Germinal center (tissue), 1 donor: ENCODE measurements around the gene LMAN1L.

Experiments
- DNase-seq: peaks from one replicate; pipeline ENCODE4 v3.0.0; 2012; ENCODE audit warnings: mixed read lengths, low spot score

The LMAN1L gene

GRCh38 chr15:74838137-74838516, 25.5 kb downstream of the LMAN1L start:
- no peak for DNase-seq

- DNase-seq, result no peak
Observed at GRCh38 chr15:74838746-74839525, 26.3 kb downstream of the LMAN1L start.

GRCh38 chr15:74839526-74840395, 27.1 kb downstream of the LMAN1L start:
- no peak for DNase-seq

- no peak for DNase-seq
Observed at GRCh38 chr15:74840851-74841775, 28.5 kb downstream of the LMAN1L start.

- no peak for DNase-seq
Observed at GRCh38 chr15:74841891-74842373, 29.3 kb downstream of the LMAN1L start.

- peak; percentile 96 for DNase-seq
Observed at GRCh38 chr15:74842581-74843444, 30.2 kb downstream of the LMAN1L start, which contains the start of gene ULK3. ULK3 (minus strand) TSS chr15:74843156; CDS start chr15:74843105, 51 bp downstream.

- DNase-seq, result no peak
Observed at GRCh38 chr15:74843445-74843828, 30.8 kb downstream of the LMAN1L start.

- no peak for DNase-seq
Observed at GRCh38 chr15:74843891-74844299, 31.3 kb downstream of the LMAN1L start.

- DNase-seq, result no peak
Observed at GRCh38 chr15:74844319-74845207, 31.9 kb downstream of the LMAN1L start.

GRCh38 chr15:74845208-74845568, 32.6 kb downstream of the LMAN1L start:
- no peak for DNase-seq

- no peak for DNase-seq
Observed at GRCh38 chr15:74845581-74845980, 32.9 kb downstream of the LMAN1L start.

- DNase-seq, result no peak
Observed at GRCh38 chr15:74847432-74847831, 34.8 kb downstream of the LMAN1L start.

- no peak for DNase-seq
Observed at GRCh38 chr15:74850393-74850792, 37.8 kb downstream of the LMAN1L start.

- DNase-seq, result no peak
Observed at GRCh38 chr15:74851960-74852359, 39.3 kb downstream of the LMAN1L start.

GRCh38 chr15:74854453-74855022, 41.9 kb downstream of the LMAN1L start:
- no peak for DNase-seq

- DNase-seq, result no peak
Observed at GRCh38 chr15:74855857-74856256, 43.2 kb downstream of the LMAN1L start.

- DNase-seq, result no peak
Observed at GRCh38 chr15:74856537-74856936, 43.9 kb downstream of the LMAN1L start.

GRCh38 chr15:74857082-74857655, 44.5 kb downstream of the LMAN1L start:
- peak; percentile 36 for DNase-seq
